H1 (cell line): Measurements from ENCODE around the gene CRYGS. TPM values are rescaled to one million over a fixed set of nuclear protein-coding genes. Genes with fewer than 3 reads are reported as not detected.

Experiments
- CTCF ChIA-PET: fragments of 300-600 bp; sonication (Branson Sonifier 250); formaldehyde crosslinking; loops from one replicate; lab custom pipeline; 2021; ENCODE audit not compliant: partially characterized antibody; lab: Charles Lee
- POLR2A ChIA-PET: fragments of 300-600 bp; sonication (Branson Sonifier 250); formaldehyde crosslinking; loops from one replicate; lab custom pipeline; 2021; ENCODE audit warnings: inconsistent platforms; ENCODE audit not compliant: partially characterized antibody; lab: Charles Lee
- DNase-seq, 2 experiments: peaks; one replicate each; pipeline versions ENCODE4 v3.0.0 to v3.0.0-alpha.2; 2010 to 2022; ENCODE audit warnings: low spot score in 2 of 2, low read depth in 1 of 2, mixed read lengths in 1 of 2
- FAIRE-seq: peaks from 2 replicates; lab custom pipeline; 2011; peaks lifted over from hg19 to GRCh38; lab: Jason Lieb, UNC
- H2AFZ ChIP-seq: 2 replicates; pipeline ENCODE4 v1.8.1; 2012; ENCODE audit warnings: low read length, inconsistent platforms
- H2AK5ac ChIP-seq: 2 replicates; pipeline ENCODE4 v1.6.1; 2013; ENCODE audit warnings: low read depth, low read length
- H2BK120ac ChIP-seq: replicated peaks from 2 replicates; pipeline ENCODE3; 2013; ENCODE audit warnings: low read depth, low read length, inconsistent platforms
- H2BK12ac ChIP-seq: 2 replicates; pipeline ENCODE4 v1.6.1; 2013; ENCODE audit warnings: low read depth, low read length
- H2BK15ac ChIP-seq: 2 replicates; pipeline ENCODE4 v1.6.1; 2013; ENCODE audit warnings: low read length
- H2BK20ac ChIP-seq: 2 replicates; pipeline ENCODE4 v1.6.1; 2013; ENCODE audit warnings: low read length
- H2BK5ac ChIP-seq: 2 replicates; pipeline ENCODE4 v1.6.1; 2013; ENCODE audit warnings: low read depth, low read length
- H3K14ac ChIP-seq: 2 replicates; pipeline ENCODE4 v1.6.1; 2013; ENCODE audit warnings: inconsistent platforms; ENCODE audit not compliant: insufficient read length
- H3K18ac ChIP-seq: 2 replicates; pipeline ENCODE4 v1.6.1; 2013; ENCODE audit warnings: low read length; ENCODE audit errors: extremely low read depth
- H3K23ac ChIP-seq: 2 replicates; pipeline ENCODE4 v1.6.1; 2013; ENCODE audit warnings: inconsistent platforms; ENCODE audit not compliant: insufficient read length
- H3K23me2 ChIP-seq: 2 replicates; pipeline ENCODE4 v1.6.1; 2013; ENCODE audit warnings: low read depth, low read length
- H3K27ac ChIP-seq: 2 replicates; pipeline ENCODE4 v1.6.1; 2011; ENCODE audit warnings: low read depth, low read length, inconsistent platforms
- H3K27me3 ChIP-seq, 4 experiments: replicated peaks in 1 of 4; 1 replicate in 1 of 4; 2 replicates in 3 of 4; pipeline versions ENCODE4 v1.6.1 to v1.8.1; 2011 to 2013; ENCODE audit warnings: low read length in 3 of 4, mild to moderate bottlenecking in 3 of 4, inconsistent platforms in 2 of 4, mixed read lengths in 2 of 4, moderate library complexity in 1 of 4; ENCODE audit not compliant: control insufficient read depth in 3 of 4, insufficient read depth in 3 of 4; ENCODE audit errors: extremely low read depth in 1 of 4
- H3K36me3 ChIP-seq, 4 experiments: 2 replicates each; pipeline versions ENCODE4 v1.6.1 to v1.8.1; 2011 to 2013; ENCODE audit warnings: mild to moderate bottlenecking in 4 of 4, low read length in 3 of 4, moderate library complexity in 2 of 4, control low read depth in 1 of 4, inconsistent platforms in 1 of 4; ENCODE audit not compliant: insufficient read depth in 4 of 4, control insufficient read depth in 2 of 4
- H3K4ac ChIP-seq: replicated peaks from 2 replicates; pipeline ENCODE3; 2013; ENCODE audit warnings: low read length, low read depth, mixed read lengths, inconsistent platforms; ENCODE audit not compliant: insufficient read length
- H3K4me1 ChIP-seq, 4 experiments: replicated peaks in 1 of 4; 1 replicate in 1 of 4; 2 replicates in 3 of 4; pipeline versions ENCODE4 v1.6.1 to v1.8.1; 2011 to 2013; ENCODE audit warnings: low read length in 3 of 4, inconsistent platforms in 2 of 4, mixed read lengths in 1 of 4; ENCODE audit not compliant: insufficient read depth in 4 of 4, control insufficient read depth in 3 of 4
- H3K4me2 ChIP-seq, 2 experiments: 2 replicates each; pipeline versions ENCODE4 v1.6.1 to v1.8.1; 2011 to 2013; ENCODE audit warnings: low read depth in 2 of 2, low read length in 2 of 2, control low read depth in 1 of 2, inconsistent platforms in 1 of 2, mild to moderate bottlenecking in 1 of 2; ENCODE audit not compliant: insufficient read depth in 1 of 2
- H3K4me3 ChIP-seq, 4 experiments: fragments of 200-600, 300-600 bp in 1 of 4; sonication (generic), shearing (Covaris generic), sonication (Bioruptor Twin) in 1 of 4; 2 replicates each; pipeline versions ENCODE4 v1.5.1 to v1.8.1; 2011 to 2016; ENCODE audit warnings: low read length in 4 of 4, low read depth in 3 of 4, control low read depth in 2 of 4, inconsistent platforms in 2 of 4, mild to moderate bottlenecking in 2 of 4, mixed read lengths in 1 of 4, moderate library complexity in 1 of 4; ENCODE audit not compliant: insufficient read depth in 2 of 4; ENCODE audit errors: extremely low read depth in 1 of 4
- H3K56ac ChIP-seq: replicated peaks from 2 replicates; pipeline ENCODE3; 2013; ENCODE audit warnings: low read depth, mild to moderate bottlenecking, mixed read lengths, low read length, inconsistent platforms; ENCODE audit not compliant: insufficient read length
- H3K79me1 ChIP-seq: 2 replicates; pipeline ENCODE4 v1.6.1; 2013; ENCODE audit warnings: low read depth, low read length, control low read depth
- H3K79me2 ChIP-seq, 2 experiments: 2 replicates each; pipeline versions ENCODE4 v1.6.1 to v1.8.1; 2012 to 2013; ENCODE audit warnings: low read length in 2 of 2, mild to moderate bottlenecking in 2 of 2, inconsistent platforms in 1 of 2; ENCODE audit not compliant: insufficient read depth in 2 of 2, control insufficient read depth in 1 of 2
- H3K9ac ChIP-seq, 4 experiments: replicated peaks in 1 of 4; 1 replicate in 1 of 4; 2 replicates in 3 of 4; pipeline versions ENCODE4 v1.6.1 to v1.8.1; 2011 to 2013; ENCODE audit warnings: low read depth in 3 of 4, low read length in 3 of 4, control low read depth in 2 of 4, mild to moderate bottlenecking in 2 of 4, moderate library complexity in 2 of 4, inconsistent platforms in 1 of 4; ENCODE audit errors: extremely low read depth in 1 of 4
- H3K9me3 ChIP-seq, 2 experiments: 2 replicates each; pipeline versions ENCODE4 v1.6.1 to v1.8.1; 2012 to 2013; ENCODE audit warnings: mild to moderate bottlenecking in 2 of 2, moderate library complexity in 2 of 2, control low read depth in 1 of 2, inconsistent platforms in 1 of 2, low read depth in 1 of 2, low read length in 1 of 2, mixed read lengths in 1 of 2; ENCODE audit not compliant: insufficient read depth in 2 of 2
- H4K20me1 ChIP-seq, 2 experiments: replicated peaks in 1 of 2; 2 replicates each; pipeline versions ENCODE3 to v1.8.1; 2011 to 2013; ENCODE audit warnings: inconsistent platforms in 2 of 2, low read length in 2 of 2, mild to moderate bottlenecking in 1 of 2; ENCODE audit not compliant: insufficient read depth in 2 of 2, control insufficient read depth in 1 of 2
- H4K5ac ChIP-seq: 2 replicates; pipeline ENCODE4 v1.6.1; 2013; ENCODE audit warnings: low read length, low read depth, mixed read lengths, inconsistent platforms; ENCODE audit not compliant: insufficient read length
- H4K8ac ChIP-seq: 2 replicates; pipeline ENCODE4 v1.8.0; 2013; ENCODE audit warnings: mild to moderate bottlenecking, moderate library complexity, low read length, inconsistent platforms; ENCODE audit not compliant: insufficient read depth; ENCODE audit errors: extremely low read depth
- H4K91ac ChIP-seq: replicated peaks from 2 replicates; pipeline ENCODE3; 2013; ENCODE audit warnings: low read length, mixed read lengths, inconsistent platforms; ENCODE audit not compliant: insufficient read length
- CREB1 ChIP-seq: IDR thresholded peaks from 2 replicates; pipeline ENCODE4 v1.6.1; 2012; ENCODE audit warnings: inconsistent platforms
- EP300 ChIP-seq, 2 experiments: IDR thresholded peaks; 1 replicate in 1 of 2; 2 replicates in 1 of 2; pipeline ENCODE4 v1.6.1; 2011 to 2012; ENCODE audit warnings: low read depth in 2 of 2, low read length in 2 of 2, mild to moderate bottlenecking in 2 of 2, borderline replicate concordance in 1 of 2, inconsistent platforms in 1 of 2, moderate library complexity in 1 of 2
- MAX ChIP-seq: IDR thresholded peaks from 2 replicates; pipeline ENCODE4 v1.6.1; 2012; ENCODE audit warnings: inconsistent platforms
- WGBS, 2 experiments: shearing (Covaris generic) in 1 of 2; methylation state at CpG; one replicate each; pipeline versions ENCODE4 v1.1.6 to v1.1.7; 2013 to 2015; ENCODE audit warnings: low lambda C conversion rate in 2 of 2, mixed read lengths in 2 of 2, inconsistent platforms in 1 of 2, low coverage in 1 of 2, missing lambda C conversion rate in 1 of 2; ENCODE audit not compliant: insufficient replicate concordance in 2 of 2, insufficient coverage in 1 of 2, insufficient read length in 1 of 2; ENCODE audit errors: extremely low coverage in 1 of 2, missing lambda C conversion rate in 1 of 2; 5-methylcytosine and 5-hydroxymethylcytosine counted together
- polyA plus RNA-seq, 7 experiments: library from polyadenylated mRNA; depleted of rRNA in 3 of 7; stranded (reverse) in 5 of 7; unstranded in 2 of 7; fragments of >200 nt in 5 of 7; fragments of 200-250 nt in 2 of 7; gene quantifications; 1 replicate in 5 of 7; 2 replicates in 1 of 7; 4 replicates in 1 of 7; pipeline versions ENCODE4 v1.2.1 to v1.2.3, GENCODE V29; 2011 to 2013; ENCODE audit warnings: missing spikeins in 2 of 7, mixed read lengths in 2 of 7
- total RNA-seq: library from RNA; stranded (reverse); fragmentation: NEBNext Ultra II Directional; extraction: Animal tissue kit (Norgen Biotek cat#: 25700); gene quantifications from 2 replicates; pipeline ENCODE4 v1.2.1, GENCODE V29; 2021

The CRYGS gene
- total and polyA plus RNA-seq, 2 of the 8 experiments (the other 6 are each of a cell fraction or from before 2014, with no cell fraction given), result 1.5 to 1.8 TPM

- no peak overlapping the region for H2BK5ac ChIP-seq
- H3K79me2 ChIP-seq, result no peaks in the 10 kb centered on the region
- no peak overlapping the region for H2BK120ac ChIP-seq
- peaks cover 9 to 74% (median 45%) of the 10 kb centered on the region in 4 experiments for H3K36me3 ChIP-seq
- H3K18ac ChIP-seq, result no peak overlapping the region
- no peaks in the 10 kb centered on the region for H3K4me1 ChIP-seq
- H2BK15ac ChIP-seq, result no peak overlapping the region
- H3K23me2 ChIP-seq, result no peaks in the 10 kb centered on the region; the same call in 1 of the 2 replicates
- no peak overlapping the region for H4K8ac ChIP-seq
- no peak overlapping the region for H4K91ac ChIP-seq
- TF ChIP-seq CREB1 (no peak), EP300 (IDR thresholded peaks at IDR 0.05; ENCODE audit: borderline replicate concordance in 1 of 2, low read depth in 2 of 2, low read length in 2 of 2) (no peak), MAX (no peak)
- TF ChIP-seq, all 59 proteins: peak for 0
- Histone ChIP-seq H3K4me2 (no peak overlapping the region), H3K9me3 (no peaks in the 10 kb centered on the region), H3K4ac (no peak overlapping the region), H2AFZ (no peak overlapping the region), H3K14ac (no peak overlapping the region), H2BK12ac (no peak overlapping the region), H2BK20ac (no peak overlapping the region), H3K9ac (no peak overlapping the region), H3K56ac (no peak overlapping the region), H3K23ac (no peak overlapping the region), H4K20me1 (no peaks in the 10 kb centered on the region), H2AK5ac (no peak overlapping the region), H3K27me3 (no peaks in the 10 kb centered on the region), H3K27ac (no peak overlapping the region), H3K4me3 (no peak overlapping the region), H4K5ac (no peak overlapping the region), H3K79me1 (no peaks in the 10 kb centered on the region)
- no peak for FAIRE-seq
- no peak for DNase-seq
- 86% methylated on average over 6 of the region's 6 CpGs; no CpG with 5 or more reads in 1 of the 2 experiments for WGBS, 2 experiments
- ChIA-PET POLR2A (interaction anchor here (1.0 to 8.4 kb wide), 2 partner anchors 10 to 202 kb away, joined by 5 to 57 read pairs; partner anchors contain the start of gene EIF4A2), CTCF (interaction anchor here (1.4 to 23.7 kb wide), 2 partner anchors 9 to 32 kb away, joined by 3 to 333 read pairs; partner anchors contain the start of gene AHSG)
Observed at GRCh38 chr3:186582541-186582940, 38.4 kb upstream of the CRYGS start.
